ENCODE results near the gene CD226.

CD226 gene

DNA sequence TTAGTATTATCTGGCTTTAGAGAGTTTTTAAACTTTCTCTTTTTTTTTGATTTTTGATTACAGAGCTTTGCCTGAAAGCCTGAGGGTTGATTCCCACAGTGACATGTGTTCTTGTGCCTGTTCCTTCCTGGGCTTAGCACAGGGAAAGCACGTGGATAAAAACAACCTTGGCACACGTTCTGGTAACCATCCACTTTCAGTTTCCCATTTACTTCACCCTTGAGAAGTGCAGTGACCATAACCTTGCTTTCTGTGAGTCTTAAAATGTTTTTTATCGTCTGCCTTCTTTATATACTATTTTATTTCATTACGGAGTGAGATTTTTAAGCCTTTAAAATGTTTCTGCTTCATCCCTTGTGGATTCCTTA is 11.5 kb downstream of the CD226 start:
- TF ChIP-seq, protein P1, sequence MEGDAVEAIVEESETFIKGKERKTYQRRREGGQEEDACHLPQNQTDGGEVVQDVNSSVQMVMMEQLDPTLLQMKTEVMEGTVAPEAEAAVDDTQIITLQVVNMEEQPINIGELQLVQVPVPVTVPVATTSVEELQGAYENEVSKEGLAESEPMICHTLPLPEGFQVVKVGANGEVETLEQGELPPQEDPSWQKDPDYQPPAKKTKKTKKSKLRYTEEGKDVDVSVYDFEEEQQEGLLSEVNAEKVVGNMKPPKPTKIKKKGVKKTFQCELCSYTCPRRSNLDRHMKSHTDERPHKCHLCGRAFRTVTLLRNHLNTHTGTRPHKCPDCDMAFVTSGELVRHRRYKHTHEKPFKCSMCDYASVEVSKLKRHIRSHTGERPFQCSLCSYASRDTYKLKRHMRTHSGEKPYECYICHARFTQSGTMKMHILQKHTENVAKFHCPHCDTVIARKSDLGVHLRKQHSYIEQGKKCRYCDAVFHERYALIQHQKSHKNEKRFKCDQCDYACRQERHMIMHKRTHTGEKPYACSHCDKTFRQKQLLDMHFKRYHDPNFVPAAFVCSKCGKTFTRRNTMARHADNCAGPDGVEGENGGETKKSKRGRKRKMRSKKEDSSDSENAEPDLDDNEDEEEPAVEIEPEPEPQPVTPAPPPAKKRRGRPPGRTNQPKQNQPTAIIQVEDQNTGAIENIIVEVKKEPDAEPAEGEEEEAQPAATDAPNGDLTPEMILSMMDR (IDR thresholded peaks at IDR 0.05; ENCODE audit: borderline replicate concordance, extremely low read depth, low read length, poor library complexity, severe bottlenecking): no peak
- TF ChIP-seq EZH2 (IDR thresholded peaks at IDR 0.05; ENCODE audit: borderline replicate concordance, low read depth, low read length, severe bottlenecking): no peak
- H4K20me1 ChIP-seq (ENCODE audit: insufficient read depth, low read length): no peaks in the 10 kb centered on the region
- no peak overlapping the region for H3K9ac ChIP-seq (ENCODE audit: low read depth, low read length)
- H3K9me3 ChIP-seq (ENCODE audit: insufficient read depth, low read length, severe bottlenecking): peaks cover 5% of the 10 kb centered on the region
- no peak overlapping the region for H2AFZ ChIP-seq (ENCODE audit: low read depth, low read length)
- ATAC-seq (ENCODE audit: insufficient read depth, low read depth): no peak
- no peak overlapping the region; the same call in 1 of the 2 replicates for H3K4me2 ChIP-seq (ENCODE audit: insufficient read depth, low read length)
- H3K79me2 ChIP-seq (ENCODE audit: insufficient read depth, low read length): no peaks in the 10 kb centered on the region
- no peak for DNase-seq
- H3K4me3 ChIP-seq (ENCODE audit: low read depth in 1 of 2, low read length in 2 of 2): no peak overlapping the region
- no peak overlapping the region for H3K27ac ChIP-seq (ENCODE audit: low read length)
- peaks cover 3% of the 10 kb centered on the region for H3K27me3 ChIP-seq (ENCODE audit: insufficient read depth, low read length, poor library complexity)
- no peaks in the 10 kb centered on the region for H3K36me3 ChIP-seq (ENCODE audit: insufficient read depth, low read length)
- H3K4me1 ChIP-seq (ENCODE audit: insufficient read depth, low read length): peaks cover 27% of the 10 kb centered on the region

DNA sequence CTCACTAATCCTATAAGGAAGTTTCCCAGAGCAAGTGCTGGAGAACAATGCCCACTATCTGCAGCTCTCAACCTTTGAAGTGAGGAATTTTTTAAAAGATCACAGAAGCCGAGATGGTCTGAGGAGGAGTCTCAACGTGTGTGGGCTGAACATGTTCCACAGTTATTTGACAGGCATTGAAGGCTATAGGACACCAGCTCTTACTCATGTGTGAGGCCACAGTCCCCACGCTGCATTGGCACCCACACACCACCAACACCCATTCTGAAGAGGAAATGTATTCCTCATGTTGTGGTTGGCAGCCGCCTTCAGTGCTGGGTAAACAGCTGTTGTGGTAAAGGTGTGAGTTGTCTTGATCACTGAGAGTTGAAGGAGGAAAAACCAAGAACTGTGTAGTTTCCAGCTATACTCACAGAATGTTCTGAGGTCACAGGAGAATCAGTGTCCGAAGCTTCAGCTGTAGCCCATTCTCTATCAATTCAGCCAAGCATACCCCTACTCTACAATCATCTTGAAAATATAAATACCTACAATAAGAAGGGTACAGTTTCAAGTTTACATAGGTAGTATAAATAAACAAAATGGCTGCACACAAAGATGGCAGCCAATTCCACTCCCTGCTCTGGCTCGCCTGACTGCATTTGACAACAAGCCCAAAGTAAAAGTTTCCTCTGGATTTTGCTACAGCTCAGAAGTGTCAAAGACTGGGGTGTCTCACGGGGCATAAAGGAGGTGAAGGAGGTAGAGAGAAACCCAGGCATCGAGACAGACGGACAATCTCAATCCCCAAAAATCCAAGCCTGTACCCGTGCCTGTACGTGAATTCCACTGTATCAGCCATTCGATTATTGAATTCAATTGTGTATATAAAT is 12.1 kb downstream of the CD226 start:
- H3K27ac ChIP-seq (ENCODE audit: low read length): no peak overlapping the region
- no peak for TF ChIP-seq EZH2 (IDR thresholded peaks at IDR 0.05; ENCODE audit: borderline replicate concordance, low read depth, low read length, severe bottlenecking)
- TF ChIP-seq, protein P1 (IDR thresholded peaks at IDR 0.05; ENCODE audit: borderline replicate concordance, extremely low read depth, low read length, poor library complexity, severe bottlenecking): no peak
- H3K79me2 ChIP-seq (ENCODE audit: insufficient read depth, low read length): no peaks in the 10 kb centered on the region
- H3K27me3 ChIP-seq (ENCODE audit: insufficient read depth, low read length, poor library complexity): peaks cover 3% of the 10 kb centered on the region
- no peak overlapping the region for H3K9ac ChIP-seq (ENCODE audit: low read depth, low read length)
- peak overlapping the region; percentile 31 for H3K4me2 ChIP-seq (ENCODE audit: insufficient read depth, low read length)
- peaks cover 27% of the 10 kb centered on the region for H3K4me1 ChIP-seq (ENCODE audit: insufficient read depth, low read length)
- H3K36me3 ChIP-seq (ENCODE audit: insufficient read depth, low read length): no peaks in the 10 kb centered on the region
- no peaks in the 10 kb centered on the region for H4K20me1 ChIP-seq (ENCODE audit: insufficient read depth, low read length)
- no peak overlapping the region for H2AFZ ChIP-seq (ENCODE audit: low read depth, low read length)
- DNase-seq (peak; percentile 82), ATAC-seq (ENCODE audit: insufficient read depth, low read depth) (peak; percentile 99)
- no peak overlapping the region for H3K4me3 ChIP-seq (ENCODE audit: low read depth in 1 of 2, low read length in 2 of 2)
- no peaks in the 10 kb centered on the region for H3K9me3 ChIP-seq (ENCODE audit: insufficient read depth, low read length, severe bottlenecking)

DNA sequence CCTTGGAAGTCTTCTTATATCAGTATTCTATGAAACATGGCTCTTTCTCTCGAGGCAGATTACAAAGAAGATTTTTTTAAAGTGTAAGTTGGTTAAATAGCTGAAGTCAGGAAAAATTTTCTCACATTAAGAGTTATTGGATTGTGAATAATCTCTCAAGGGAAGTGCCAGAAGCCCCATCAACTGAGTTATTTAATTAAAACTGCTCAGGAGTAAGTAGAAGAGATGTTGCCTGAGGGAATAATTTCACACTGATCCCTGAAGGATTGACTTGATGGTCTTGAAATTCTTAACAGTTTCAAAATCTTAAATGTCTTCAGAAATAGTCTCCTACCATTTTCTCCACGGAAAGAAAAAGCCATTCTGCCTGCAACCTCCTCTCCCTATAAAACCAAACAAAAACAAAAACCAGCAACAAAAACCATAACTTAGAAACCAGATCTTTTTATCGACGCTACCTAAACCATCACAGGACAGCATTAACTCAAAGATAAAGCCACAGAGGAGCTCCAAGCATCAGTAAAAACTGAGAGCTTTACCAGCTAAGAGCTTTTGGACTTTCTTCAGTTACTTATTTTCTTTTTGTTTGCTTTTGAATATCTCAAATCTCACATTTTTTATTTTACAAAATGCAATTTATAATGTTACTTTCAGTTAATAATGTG is 12.9 kb downstream of the CD226 start:
- H3K4me2 ChIP-seq (ENCODE audit: insufficient read depth, low read length): 0 out of 2 replicates have a peak overlapping the region, but pooled peaks have one; percentile 31
- H3K36me3 ChIP-seq (ENCODE audit: insufficient read depth, low read length): no peaks in the 10 kb centered on the region
- H2AFZ ChIP-seq (ENCODE audit: low read depth, low read length): no peak overlapping the region
- H3K27me3 ChIP-seq (ENCODE audit: insufficient read depth, low read length, poor library complexity): peaks cover 3% of the 10 kb centered on the region
- ATAC-seq (ENCODE audit: insufficient read depth, low read depth) (no peak), DNase-seq (no peak)
- no peaks in the 10 kb centered on the region for H3K79me2 ChIP-seq (ENCODE audit: insufficient read depth, low read length)
- no peaks in the 10 kb centered on the region for H3K9me3 ChIP-seq (ENCODE audit: insufficient read depth, low read length, severe bottlenecking)
- no peaks in the 10 kb centered on the region for H4K20me1 ChIP-seq (ENCODE audit: insufficient read depth, low read length)
- TF ChIP-seq EZH2 (IDR thresholded peaks at IDR 0.05; ENCODE audit: borderline replicate concordance, low read depth, low read length, severe bottlenecking): no peak
- TF ChIP-seq, protein P1 (IDR thresholded peaks at IDR 0.05; ENCODE audit: borderline replicate concordance, extremely low read depth, low read length, poor library complexity, severe bottlenecking): no peak
- no peak overlapping the region for H3K27ac ChIP-seq (ENCODE audit: low read length)
- H3K9ac ChIP-seq (ENCODE audit: low read depth, low read length): no peak overlapping the region
- no peak overlapping the region for H3K4me3 ChIP-seq (ENCODE audit: low read depth in 1 of 2, low read length in 2 of 2)
- peaks cover 20% of the 10 kb centered on the region for H3K4me1 ChIP-seq (ENCODE audit: insufficient read depth, low read length)
